ENCODE data around the gene DHRS12.

The DHRS12 gene

GRCh38 chr13:51728275-51728673, 75.7 kb downstream of the DHRS12 start:
- no peak for DNase-seq (ENCODE audit: low read depth, low spot score)

- no peak for DNase-seq (ENCODE audit: low read depth, low spot score)
Measured at GRCh38 chr13:51727634-51728274, 76.2 kb downstream of the DHRS12 start.

- DNase-seq (ENCODE audit: low read depth, low spot score) = no peak
Measured at GRCh38 chr13:51726446-51727193, 77.3 kb downstream of the DHRS12 start.

- no peak for DNase-seq (ENCODE audit: low read depth, low spot score)
Measured at GRCh38 chr13:51724721-51725120, 79.2 kb downstream of the DHRS12 start.

- no peak for DNase-seq (ENCODE audit: low read depth, low spot score)
Measured at GRCh38 chr13:51723529-51723928, 80.4 kb downstream of the DHRS12 start.

- no peak for DNase-seq (ENCODE audit: low read depth, low spot score)
Measured at GRCh38 chr13:51721496-51721895, 82.5 kb downstream of the DHRS12 start.

- no peak for DNase-seq (ENCODE audit: low read depth, low spot score)
Measured at GRCh38 chr13:51719394-51719793, 84.6 kb downstream of the DHRS12 start.

Data from smooth muscle cell of the brain vasculature (primary cell).